GM12801 (cell line): ENCODE results near the gene GRK5.

Source experiments
- TF ChIP-seq, protein P1 (sequence below): IDR thresholded peaks from one replicate; pipeline ENCODE4 v1.5.1; 2011; ENCODE audit warnings: control low read depth; ENCODE audit not compliant: insufficient read length; ENCODE audit errors: extremely low read depth

GRK5 gene

DNA sequence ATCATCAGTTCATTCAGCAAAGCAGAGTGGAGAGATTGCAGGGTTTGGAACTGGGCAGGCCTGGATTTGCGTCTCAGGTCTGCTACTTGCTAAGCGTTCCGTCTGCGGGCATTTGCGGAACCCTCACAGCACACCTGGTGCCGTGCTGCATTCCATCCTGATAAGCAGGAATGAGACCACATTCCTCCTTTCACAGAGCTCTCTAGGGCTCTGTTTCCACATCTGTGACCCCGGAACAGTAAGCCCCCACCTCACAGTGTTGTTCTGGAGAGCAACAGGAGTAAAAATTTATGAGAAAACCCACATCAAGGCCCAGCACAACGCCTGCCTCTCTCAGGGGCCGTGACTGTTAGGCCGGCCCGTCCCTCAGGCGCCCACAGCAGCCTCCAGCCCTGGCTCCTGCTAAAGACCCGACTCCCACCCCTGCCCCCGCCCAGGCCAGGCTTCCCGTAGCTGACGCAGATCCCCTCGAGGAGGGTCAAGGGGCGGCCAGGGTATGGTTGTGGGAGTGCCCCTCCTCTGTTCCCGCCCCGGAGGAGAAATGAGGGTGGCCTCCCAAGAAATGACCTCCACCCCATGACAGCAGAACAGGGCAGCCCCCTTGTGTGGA lies 206.2 kb downstream of the GRK5 start:
- TF ChIP-seq, protein P1, sequence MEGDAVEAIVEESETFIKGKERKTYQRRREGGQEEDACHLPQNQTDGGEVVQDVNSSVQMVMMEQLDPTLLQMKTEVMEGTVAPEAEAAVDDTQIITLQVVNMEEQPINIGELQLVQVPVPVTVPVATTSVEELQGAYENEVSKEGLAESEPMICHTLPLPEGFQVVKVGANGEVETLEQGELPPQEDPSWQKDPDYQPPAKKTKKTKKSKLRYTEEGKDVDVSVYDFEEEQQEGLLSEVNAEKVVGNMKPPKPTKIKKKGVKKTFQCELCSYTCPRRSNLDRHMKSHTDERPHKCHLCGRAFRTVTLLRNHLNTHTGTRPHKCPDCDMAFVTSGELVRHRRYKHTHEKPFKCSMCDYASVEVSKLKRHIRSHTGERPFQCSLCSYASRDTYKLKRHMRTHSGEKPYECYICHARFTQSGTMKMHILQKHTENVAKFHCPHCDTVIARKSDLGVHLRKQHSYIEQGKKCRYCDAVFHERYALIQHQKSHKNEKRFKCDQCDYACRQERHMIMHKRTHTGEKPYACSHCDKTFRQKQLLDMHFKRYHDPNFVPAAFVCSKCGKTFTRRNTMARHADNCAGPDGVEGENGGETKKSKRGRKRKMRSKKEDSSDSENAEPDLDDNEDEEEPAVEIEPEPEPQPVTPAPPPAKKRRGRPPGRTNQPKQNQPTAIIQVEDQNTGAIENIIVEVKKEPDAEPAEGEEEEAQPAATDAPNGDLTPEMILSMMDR, result no peak

DNA sequence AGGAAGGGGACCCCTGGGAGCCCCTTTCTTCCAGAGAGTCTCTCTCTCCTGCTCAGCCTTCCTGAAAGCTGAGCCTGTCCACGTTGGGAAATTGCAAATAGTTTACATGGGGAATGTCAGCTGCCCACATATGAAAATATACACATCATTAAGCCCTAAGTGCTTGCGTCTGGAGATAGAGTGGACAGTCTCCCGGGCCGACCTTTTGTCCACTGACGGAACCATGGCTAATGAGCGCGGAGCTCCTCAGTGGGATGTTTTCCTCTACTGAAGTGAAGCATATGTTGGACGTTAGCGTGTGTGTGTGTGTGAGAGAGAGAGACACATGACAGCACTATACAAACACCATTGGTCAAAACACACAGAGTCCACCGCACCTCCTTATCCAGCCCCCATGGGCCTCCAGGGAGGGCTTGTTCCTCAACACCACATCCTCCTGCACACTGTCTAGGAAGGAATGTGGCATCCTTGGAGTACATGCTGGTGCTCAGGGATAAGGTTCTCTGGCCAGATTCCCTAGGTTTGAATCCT lies 206.8 kb downstream of the GRK5 start:
- TF ChIP-seq, protein P1, result no peak

DNA sequence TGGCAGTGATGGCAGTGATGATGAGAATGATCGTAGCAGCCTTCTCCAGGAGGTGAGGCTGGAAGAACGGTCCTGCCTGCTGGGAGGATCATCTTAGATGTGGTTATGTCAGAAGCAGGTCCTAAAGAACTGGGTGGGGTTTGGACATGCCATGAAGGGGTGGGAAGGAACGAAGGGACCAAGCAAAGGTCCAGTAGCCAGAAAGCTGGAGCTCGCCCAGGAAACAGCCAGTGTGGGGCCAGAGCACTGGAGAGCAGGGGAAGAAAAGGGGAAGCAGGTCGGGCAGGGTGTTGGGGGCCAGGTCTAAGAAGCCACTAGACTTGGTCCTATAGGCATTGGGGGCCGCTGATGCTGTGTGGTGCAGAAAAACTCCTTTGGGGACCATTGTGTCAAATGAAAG lies 207.8 kb downstream of the GRK5 start:
- TF ChIP-seq, protein P1, result no peak

DNA sequence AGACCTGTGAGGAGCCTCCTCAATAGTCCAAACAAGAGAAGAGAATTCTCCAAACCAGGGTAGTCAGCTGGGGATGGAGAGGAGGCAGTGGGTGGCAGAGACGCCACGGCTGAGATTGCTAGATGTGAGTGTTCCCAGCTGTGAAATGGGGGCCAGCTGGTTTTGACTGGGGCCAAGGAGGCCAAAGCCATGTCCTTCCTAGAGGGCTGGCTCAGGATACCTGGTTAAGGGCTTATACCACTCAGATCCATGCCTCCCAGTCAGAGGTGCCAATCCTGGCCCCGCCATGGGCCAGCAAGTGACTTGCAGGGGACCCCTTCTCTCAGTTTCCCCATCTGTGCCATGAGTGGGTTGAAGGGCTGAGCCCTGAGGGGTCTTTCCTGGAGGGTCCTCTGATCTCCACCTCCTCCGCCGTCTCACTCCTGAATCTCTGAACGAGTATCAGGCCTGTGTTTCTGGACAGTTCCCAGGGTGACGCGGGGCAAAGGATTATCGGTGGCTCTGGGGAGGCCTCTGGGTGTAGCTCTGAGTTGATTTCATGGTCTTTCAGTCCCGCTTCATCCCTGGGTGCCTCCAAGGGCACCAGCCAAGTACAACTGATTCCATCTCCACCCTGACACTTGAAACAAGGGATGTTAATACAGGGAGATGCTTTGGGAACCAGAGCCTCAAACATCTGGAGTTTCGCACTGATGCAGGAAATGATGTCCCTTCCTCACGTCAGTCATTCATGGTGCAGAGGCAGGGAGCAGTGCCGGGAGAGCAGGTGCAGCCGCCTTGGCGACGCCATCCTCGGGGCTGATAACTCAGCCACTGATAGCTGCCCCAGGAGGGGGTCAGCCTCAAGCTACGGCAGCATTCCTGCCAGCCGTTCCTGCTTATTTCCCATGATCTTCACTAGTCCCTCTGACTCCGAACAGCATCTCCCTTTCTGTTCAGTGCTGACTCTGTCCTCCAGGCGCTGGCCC lies 208.4 kb downstream of the GRK5 start:
- TF ChIP-seq, protein P1, result no peak

DNA sequence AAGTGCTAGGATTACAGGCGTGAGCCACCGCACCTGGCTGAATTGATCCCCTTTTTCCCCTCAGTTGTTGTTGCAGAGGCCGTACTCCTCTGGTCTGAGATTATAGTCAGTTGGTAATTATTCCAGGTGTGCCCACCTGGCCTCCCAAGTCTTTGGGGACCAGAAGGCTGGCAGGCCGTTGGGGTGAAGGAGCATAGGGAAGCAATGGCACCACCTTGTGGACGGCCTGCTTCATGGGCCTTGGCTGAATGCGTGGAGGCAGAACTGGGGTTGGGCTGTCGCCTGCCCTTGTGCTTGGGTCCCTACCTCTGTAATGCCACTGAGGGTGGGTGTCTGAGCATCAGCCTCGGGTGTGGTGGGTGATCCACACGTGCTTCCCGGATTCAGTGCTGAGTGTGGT lies 209.5 kb downstream of the GRK5 start:
- TF ChIP-seq, protein P1, result no peak

DNA sequence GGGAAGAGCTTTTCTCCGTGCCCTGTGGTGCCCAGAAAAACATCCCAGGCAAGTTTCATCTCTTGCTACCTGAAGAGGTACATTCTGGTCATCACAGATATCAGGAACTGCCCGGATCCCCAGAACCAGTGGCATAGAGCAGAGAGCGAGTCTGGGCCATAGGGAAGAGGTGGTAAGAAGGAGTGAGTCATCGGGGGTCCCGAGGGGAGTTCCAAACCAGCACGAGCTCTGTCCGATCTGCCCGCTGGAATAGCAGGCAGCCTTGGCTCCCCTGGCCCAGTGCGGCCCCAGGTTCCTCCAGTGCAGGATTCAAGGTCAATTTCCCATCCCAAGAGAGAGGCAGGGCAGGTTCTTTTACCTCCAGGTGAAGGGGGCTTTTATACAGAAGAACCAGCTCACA lies 210.5 kb downstream of the GRK5 start:
- TF ChIP-seq, protein P1, result no peak

DNA sequence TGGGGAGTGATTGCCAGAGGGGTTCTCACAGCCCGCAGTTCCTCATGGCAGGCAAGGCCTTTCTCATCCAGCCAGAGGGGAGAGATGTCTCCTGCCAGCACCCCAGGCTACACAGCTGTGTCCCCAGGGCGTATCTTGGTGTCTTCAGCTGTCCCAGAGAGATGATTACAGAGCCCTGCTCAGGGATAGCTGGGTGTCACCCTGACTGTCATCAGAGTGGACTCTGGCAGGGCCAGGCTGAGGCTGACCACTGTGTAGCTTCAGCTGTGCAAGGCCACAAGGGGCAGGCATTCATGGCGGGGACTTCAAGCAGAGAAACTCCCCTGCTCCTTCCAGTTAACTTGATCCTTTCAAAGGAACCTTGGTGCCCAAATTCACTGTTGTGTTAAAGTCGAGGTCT lies 211.0 kb downstream of the GRK5 start:
- TF ChIP-seq, protein P1, result no peak
